Hematopoietic multipotent progenitor cell treated with erythropoietin and hydrocortisone succinate and interleukin-3 and kit ligand, for 17 days (in vitro differentiated cells): Measurements from ENCODE around the gene TRMT2B.
"Not testable (repeated sequence)": the region's sequence is repeated elsewhere in the genome, so short reads cannot be mapped to it uniquely, and the experiment has no call there.

Experiments used
- DNase-seq: peaks from one replicate; pipeline ENCODE4 v3.0.0-alpha.2; 2015; ENCODE audit warnings: low spot score

Gene TRMT2B

DNA sequence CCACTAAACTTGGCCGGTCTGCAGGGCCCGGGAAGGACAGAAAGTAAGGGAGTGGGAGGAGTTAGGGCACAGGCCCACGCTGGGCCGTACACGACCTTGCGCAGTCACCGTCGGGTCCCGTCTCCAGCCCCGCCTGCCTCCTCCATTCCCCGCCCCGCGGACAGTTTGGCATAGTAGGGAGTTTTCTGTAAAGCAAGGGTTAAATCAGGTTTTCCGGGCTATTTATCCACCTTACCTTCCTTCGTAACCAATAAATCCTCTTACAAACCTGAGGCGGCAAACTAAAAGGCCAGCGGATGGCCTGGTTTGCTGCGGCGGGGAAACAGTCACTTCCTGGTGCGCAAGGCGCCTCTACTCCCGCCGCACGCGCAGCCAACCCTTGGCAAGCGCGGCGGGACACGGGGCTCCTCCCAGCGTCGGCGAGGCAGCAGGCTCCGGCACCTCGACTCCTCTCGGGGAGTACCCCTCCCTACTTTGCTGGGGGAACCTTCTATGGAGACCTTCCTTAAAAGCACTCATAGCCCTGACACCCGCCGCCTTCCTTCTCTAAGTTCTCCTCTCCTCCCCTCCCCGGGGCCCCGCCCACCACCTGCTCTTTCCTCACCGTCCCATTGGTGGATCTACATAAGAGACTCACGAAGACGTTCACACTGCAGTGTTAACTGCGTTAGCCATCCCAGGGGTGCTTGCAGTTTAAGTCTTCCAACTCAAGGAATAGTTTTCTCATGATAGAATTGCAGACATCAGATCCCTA lies at the start of gene TRMT2B:
TRMT2B (minus strand) TSS at position 563 of the 754 bp plus-strand sequence. CDS start 9,822 bp downstream, outside the sequence.
- peak; percentile 51 for DNase-seq

DNA sequence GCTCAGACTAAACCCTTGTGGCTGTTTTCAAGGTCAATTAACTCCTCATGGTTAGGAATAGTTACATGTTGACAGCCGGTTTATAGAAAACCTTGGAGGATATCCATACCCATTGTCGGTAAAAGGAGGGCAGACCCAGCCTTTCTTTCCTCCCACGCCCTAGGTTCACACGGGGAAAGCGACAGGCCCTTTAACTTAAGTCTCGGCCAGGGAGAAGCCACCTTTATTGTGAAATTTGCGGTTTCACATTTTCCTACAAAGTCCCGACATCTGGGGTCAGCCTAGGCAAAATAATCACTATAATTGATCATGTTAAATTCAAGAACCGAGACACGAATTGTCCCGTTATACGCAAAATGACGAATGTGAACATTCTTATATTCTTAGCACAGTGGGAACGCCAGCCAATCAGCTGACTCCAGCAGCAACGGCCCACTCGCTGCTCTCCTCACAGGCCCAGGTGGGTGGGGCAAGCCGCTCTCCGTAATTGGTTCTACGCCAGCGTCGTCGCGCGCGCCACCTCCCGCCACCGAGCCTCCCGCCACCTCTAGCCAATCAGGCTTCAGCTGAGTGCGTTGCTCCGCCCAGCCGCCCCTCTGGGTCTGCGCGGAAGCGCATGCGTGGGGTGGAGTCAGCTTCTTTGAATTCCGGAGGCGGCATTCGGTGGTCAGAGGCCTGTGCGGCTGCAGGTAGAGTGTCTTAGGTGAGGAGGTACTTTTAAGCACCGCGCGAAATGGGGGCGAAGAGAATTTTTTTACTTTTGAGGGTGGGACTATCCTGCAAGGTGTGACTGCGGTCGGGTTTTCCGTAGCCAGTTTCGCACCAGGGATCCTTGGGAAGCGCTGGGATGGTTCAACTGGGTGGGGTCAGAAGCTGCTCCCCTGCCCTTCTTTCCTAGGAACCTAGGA lies 45.9 kb upstream of the TRMT2B start, which contains the start of gene CENPI:
CENPI (plus strand) TSS at position 659 of the 908 bp plus-strand sequence. CDS start 2,867 bp downstream, outside the sequence.
- DNase-seq: peak; percentile 91

GRCh38 chrX:101091817-101092216 lies 39.9 kb upstream of the TRMT2B start:
- no peak for DNase-seq

DNA sequence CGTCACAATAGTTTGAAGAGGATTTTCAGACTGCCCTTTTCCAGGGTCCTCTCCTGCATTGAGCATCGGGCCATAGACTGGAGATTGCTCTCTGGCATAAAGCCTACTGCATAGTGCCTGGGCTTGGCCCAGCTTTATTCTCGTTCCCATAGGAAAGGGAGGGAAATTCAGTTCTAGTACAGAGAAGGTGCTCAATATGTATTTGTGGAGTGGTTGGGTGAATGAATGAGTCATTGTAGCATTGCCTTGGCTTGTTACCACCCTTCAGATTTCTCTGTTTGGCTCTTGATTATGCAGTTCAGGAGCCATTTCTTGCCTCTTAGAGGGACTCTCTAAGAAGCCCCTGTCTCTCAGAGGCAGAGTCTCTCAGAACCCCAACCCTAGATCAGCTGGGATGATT lies 29.3 kb upstream of the TRMT2B start:
- no peak for DNase-seq

- no peak for DNase-seq
These were observed 28.6 kb upstream of the TRMT2B start for GRCh38 chrX:101080326-101081124.

GRCh38 chrX:101079736-101080270 lies 27.9 kb upstream of the TRMT2B start:
- DNase-seq: no peak

- DNase-seq: no peak
These were observed 27.0 kb upstream of the TRMT2B start, which contains the start of gene TMEM35A for GRCh38 chrX:101078716-101079598. TMEM35A (plus strand) TSS chrX:101078879; CDS start chrX:101079003, 124 bp downstream.

- DNase-seq: no peak
These were observed 19.7 kb upstream of the TRMT2B start for GRCh38 chrX:101071582-101071981.

DNA sequence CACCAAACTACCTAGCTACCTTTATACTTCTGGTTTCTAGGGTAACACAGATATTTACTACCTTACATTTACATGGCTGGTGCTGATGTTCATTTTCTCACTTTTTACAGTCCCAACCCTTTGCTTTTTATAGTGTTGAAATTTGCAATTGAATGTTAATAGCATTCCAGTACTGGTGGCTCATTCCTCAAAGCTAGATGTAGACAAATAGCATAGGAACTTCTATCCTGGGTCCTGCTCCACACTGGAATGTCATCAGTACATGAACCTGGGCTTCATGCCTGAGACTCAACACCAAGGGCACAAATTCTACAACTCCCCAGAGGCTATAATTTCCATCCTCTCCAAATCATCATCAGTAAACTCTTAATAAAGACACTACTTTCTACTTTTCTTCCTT lies 10.3 kb upstream of the TRMT2B start:
- no peak for DNase-seq

DNA sequence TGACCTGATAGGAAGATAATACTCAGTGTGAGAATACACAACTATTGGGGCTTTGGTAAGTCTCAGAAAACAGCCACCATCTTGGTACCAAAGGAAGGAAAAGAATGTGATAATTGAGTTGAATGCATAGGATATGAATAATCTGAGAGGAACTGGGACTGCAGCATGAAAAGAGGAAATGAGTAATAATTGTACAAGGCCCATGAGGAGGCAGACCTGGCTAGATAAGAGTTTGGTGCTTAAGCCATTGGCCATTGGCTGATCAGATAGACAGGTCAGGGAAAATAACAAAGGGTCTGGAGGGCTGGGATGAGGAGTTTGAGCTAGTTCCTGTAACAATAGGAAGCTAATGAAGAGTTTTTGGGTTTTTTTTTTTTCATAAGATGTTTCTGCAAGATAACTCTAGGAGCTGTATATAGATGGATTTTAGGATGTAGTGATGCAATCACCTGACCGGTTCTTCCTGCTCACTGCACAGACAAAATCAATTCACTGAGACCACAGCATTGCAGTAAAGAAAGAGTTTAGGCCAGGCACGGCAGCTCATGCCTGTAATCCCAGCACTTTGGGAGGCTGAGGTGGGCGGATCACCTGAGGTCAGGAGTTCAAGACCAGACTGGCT lies 5.3 kb upstream of the TRMT2B start:
- DNase-seq: no peak

- DNase-seq: not testable (repeated sequence)
These were observed 4.6 kb upstream of the TRMT2B start for GRCh38 chrX:101056551-101056950.

DNA sequence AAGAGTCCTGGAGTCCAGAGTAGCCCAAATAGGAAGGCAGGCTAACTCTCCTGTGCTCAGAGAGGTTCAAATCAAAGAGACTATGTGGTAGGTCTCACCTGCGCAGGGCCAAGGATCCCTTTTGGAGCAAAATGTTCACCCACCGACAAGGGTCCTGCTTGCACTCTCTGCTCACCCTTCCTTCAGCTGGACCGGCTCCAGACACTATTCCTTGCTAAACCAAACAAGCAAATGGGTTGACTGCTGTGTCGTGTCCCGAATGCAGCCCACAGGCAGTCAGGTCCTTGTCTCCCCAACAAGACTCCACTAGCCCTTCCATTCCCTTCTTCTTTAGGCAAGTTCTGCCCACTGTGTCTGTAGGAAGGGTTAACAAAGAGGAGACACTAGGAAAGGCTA lies 760 bp downstream of the TRMT2B start:
- no peak for DNase-seq

- no peak for DNase-seq
These were observed 11.7 kb downstream of the TRMT2B start for GRCh38 chrX:101040197-101040596.

GRCh38 chrX:101037231-101037630 lies 14.7 kb downstream of the TRMT2B start:
- DNase-seq: no peak

- DNase-seq: no peak
These were observed 22.2 kb downstream of the TRMT2B start for GRCh38 chrX:101029665-101030064.

DNA sequence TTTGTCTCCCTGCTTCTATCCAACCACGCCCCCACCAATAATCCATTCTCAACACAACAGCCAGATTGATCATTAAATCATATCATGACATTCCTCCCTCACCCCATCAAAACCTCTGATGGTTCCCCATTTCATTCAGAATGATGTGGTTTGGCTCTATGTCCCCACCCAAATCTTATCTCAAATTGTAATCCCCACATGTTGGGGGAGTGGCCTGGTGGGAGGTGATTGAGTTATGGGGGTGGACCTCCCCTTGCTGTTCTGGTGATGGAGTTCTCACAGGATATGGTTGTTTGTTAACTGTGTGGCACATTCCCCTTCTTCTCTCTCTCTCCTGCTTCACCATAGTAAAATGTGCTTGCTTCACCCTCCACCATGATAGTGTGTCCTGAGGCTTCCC lies 23.3 kb downstream of the TRMT2B start:
- no peak for DNase-seq

GRCh38 chrX:101025126-101025525 lies 26.8 kb downstream of the TRMT2B start:
- DNase-seq: no peak

DNA sequence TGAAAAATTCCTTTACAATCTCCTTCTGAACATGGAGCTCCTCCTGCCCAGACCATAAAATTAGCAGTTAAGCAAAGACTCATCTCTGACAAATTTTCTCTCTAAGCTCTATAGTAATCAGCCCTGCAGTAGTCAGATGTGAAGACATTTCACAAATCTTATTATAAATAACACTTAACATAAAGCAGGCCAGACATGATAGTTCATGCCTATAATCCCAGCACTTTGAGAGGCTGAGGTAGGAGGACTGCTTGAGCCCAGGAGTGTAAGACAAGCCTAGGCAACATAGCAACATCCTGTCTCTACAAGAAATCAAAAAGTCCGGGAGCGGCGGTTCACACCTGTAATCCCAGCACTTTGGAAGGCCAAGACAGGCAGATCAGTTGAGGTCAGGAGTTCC lies 29.9 kb downstream of the TRMT2B start:
- no peak for DNase-seq

DNA sequence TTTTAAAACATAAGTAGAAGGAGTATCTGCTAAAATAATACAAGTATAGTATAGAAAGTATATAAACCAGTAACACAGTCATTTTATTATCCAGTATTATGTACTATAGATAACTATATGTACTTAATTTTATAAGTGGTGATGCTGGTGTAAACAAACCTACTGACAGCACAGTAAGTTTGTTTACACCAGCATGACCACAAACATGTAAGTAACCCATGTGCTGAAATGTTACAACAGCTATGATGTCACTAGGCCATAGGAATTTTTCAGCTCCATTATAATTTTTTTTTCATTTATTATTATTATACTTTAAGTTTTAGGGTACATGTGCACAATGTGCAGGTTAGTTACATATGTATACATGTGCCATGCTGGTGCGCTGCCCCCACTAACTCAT lies 39.9 kb downstream of the TRMT2B start:
- DNase-seq: not testable (repeated sequence)

DNA sequence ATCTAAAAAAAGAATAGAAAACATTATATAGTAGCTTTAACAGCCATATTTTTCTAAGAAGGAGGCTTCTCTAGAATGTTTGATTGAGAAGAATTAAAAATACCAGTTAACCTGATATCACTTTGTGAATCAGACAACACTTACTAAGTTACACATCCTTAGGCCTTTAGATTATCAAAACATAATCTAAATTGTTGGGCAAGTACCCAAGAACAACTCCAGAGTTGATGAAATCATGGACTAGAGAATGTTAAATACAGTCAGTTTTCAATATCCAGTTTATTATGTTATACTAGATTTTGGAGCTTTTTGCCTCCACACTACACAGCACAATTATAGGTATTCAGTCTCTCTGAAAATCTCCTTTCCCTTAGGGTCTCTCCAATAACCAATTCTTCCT lies 42.8 kb downstream of the TRMT2B start:
- no peak for DNase-seq
